Panc1 (cell line): ENCODE data around the gene PSRC1. TPM values are rescaled to one million over a fixed set of nuclear protein-coding genes. Genes with fewer than 3 reads are reported as not detected.

ENCODE experiments used
- ATAC-seq: fragments of 200-7000 bp; cut with Tn5 transposase; 2 replicates; pipeline ENCODE4 v1.9.1; 2020; ENCODE audit warnings: mild to moderate bottlenecking, moderate library complexity
- BruUV-seq: library from RNA; stranded (reverse); fragments of 400-500 nt; replicated peaks from 2 replicates; lab custom pipeline; 2021; lab: Mats Ljungman, UMichigan
- CTCF ChIA-PET: fragments of 300-600 bp; sonication (Branson Sonifier 250); formaldehyde crosslinking; loops from one replicate; lab custom pipeline; 2022; ENCODE audit warnings: antibody characterized with exemption; lab: Charles Lee
- POLR2A ChIA-PET: fragments of 300-600 bp; sonication (Branson Sonifier 250); formaldehyde crosslinking; loops from one replicate; lab custom pipeline; 2022; ENCODE audit warnings: antibody characterized with exemption; lab: Charles Lee
- DNase-seq: peaks from one replicate; pipeline ENCODE4 v3.0.0-alpha.2; 2010; ENCODE audit warnings: low read depth, low spot score
- H3K27ac ChIP-seq: 2 replicates; pipeline ENCODE4 v1.5.1; 2011; ENCODE audit warnings: mild to moderate bottlenecking, low read length, inconsistent platforms
- H3K27me3 ChIP-seq: fragments of 200-500 bp; sonication (Bioruptor generic); 2 replicates; pipeline ENCODE4 v1.6.0; 2014; ENCODE audit warnings: low read length, inconsistent platforms; ENCODE audit not compliant: control insufficient read depth, insufficient read depth
- H3K36me3 ChIP-seq: fragments of 200-500 bp; sonication (Bioruptor generic); 2 replicates; pipeline ENCODE4 v1.5.1; 2014; ENCODE audit warnings: inconsistent platforms, mild to moderate bottlenecking, low read length, moderate library complexity; ENCODE audit not compliant: control insufficient read depth, insufficient read depth
- H3K4me1 ChIP-seq: 2 replicates; pipeline ENCODE4 v1.5.1; 2011; ENCODE audit warnings: inconsistent platforms, mild to moderate bottlenecking, low read length, moderate library complexity; ENCODE audit not compliant: control insufficient read depth, insufficient read depth
- H3K4me3 ChIP-seq, 2 experiments: 2 replicates each; pipeline ENCODE4 v1.5.1; 2011 to 2012; ENCODE audit warnings: low read depth in 2 of 2, low read length in 2 of 2, mild to moderate bottlenecking in 2 of 2, inconsistent platforms in 1 of 2, moderate library complexity in 1 of 2
- H3K9me3 ChIP-seq: fragments of 200-500 bp; sonication (Bioruptor generic); 2 replicates; pipeline ENCODE4 v1.5.1; 2014; ENCODE audit warnings: low read depth, mild to moderate bottlenecking, inconsistent platforms, low read length, moderate library complexity; ENCODE audit not compliant: control insufficient read depth, insufficient read depth
- CTCF ChIP-seq: fragments of 450-650 bp; IDR thresholded peaks from 2 replicates; pipeline ENCODE4 v1.5.1; 2017; ENCODE audit warnings: mild to moderate bottlenecking
- POLR2AphosphoS5 ChIP-seq: IDR thresholded peaks from 2 replicates; pipeline ENCODE4 v1.6.1; 2012; ENCODE audit warnings: mild to moderate bottlenecking, low read depth, low read length, moderate library complexity
- REST ChIP-seq, 2 experiments: IDR thresholded peaks; 2 replicates each; pipeline ENCODE4 v1.6.1; 2011 to 2012; ENCODE audit warnings: low read depth in 2 of 2, control low read depth in 1 of 2, low read length in 1 of 2, mild to moderate bottlenecking in 1 of 2, moderate library complexity in 1 of 2; ENCODE audit not compliant: insufficient read depth in 1 of 2
- SIN3A ChIP-seq: IDR thresholded peaks from 2 replicates; pipeline ENCODE4 v1.6.1; 2012; ENCODE audit warnings: low read depth, mild to moderate bottlenecking, low read length, moderate library complexity, borderline replicate concordance; ENCODE audit not compliant: insufficient read depth
- TCF7L2 ChIP-seq: IDR thresholded peaks from 2 replicates; pipeline ENCODE4 v1.6.1; 2011; ENCODE audit warnings: mild to moderate bottlenecking, low read depth, low read length, inconsistent platforms
- in situ Hi-C: cut with HindIII; loops from 2 replicates; pipeline ENCODE4 v1.10.0; 2016; ENCODE audit warnings: low sequenced_read_pairs, low pct_unique_long_range_greater_than_20kb
- intact Hi-C: fragments of 100-400 bp; cut with micrococcal nuclease; formaldehyde crosslinking; loops from one replicate; pipeline ENCODE4 v1.10.0; 2022; ENCODE audit not compliant: unreplicated experiment
- total RNA-seq: library from RNA; stranded (reverse); gene quantifications from one replicate; pipeline ENCODE4 v1.2.1, GENCODE V29; 2021; ENCODE audit not compliant: unreplicated experiment

Gene PSRC1
- total RNA-seq, 1 experiment from 2014 or later, result 40.6 TPM

GRCh38 chr1:109251277-109252166 lies 31.4 kb downstream of the PSRC1 start:
- peaks cover 11% of the 10 kb centered on the region for H3K4me1 ChIP-seq
- no peak overlapping the region for H3K4me3 ChIP-seq
- intact Hi-C loops (no loop called here), in situ Hi-C loops (no loop called here)
- H3K27ac ChIP-seq, result no peak overlapping the region
- TF ChIP-seq POLR2AphosphoS5 (no peak), TCF7L2 (no peak), REST (IDR thresholded peaks at IDR 0.05; ENCODE audit: insufficient read depth in 1 of 2, low read depth in 2 of 2, low read length in 1 of 2) (no peak), SIN3A (no peak), CTCF (no peak)
- H3K36me3 ChIP-seq, result no peaks in the 10 kb centered on the region
- ChIA-PET POLR2A (no interaction called here), CTCF (no interaction called here)
- no peaks in the 10 kb centered on the region for H3K27me3 ChIP-seq
- BruUV-seq, result no TSS peak
- DNase-seq, result no peak
- no peaks in the 10 kb centered on the region for H3K9me3 ChIP-seq
- no peak for ATAC-seq

- intact Hi-C loops, result no loop called here
- no peak overlapping the region; a peak in 1 of 4 replicates for H3K4me3 ChIP-seq
Measured at GRCh38 chr1:109250454-109251276, 32.3 kb downstream of the PSRC1 start.

More at GRCh38 chr1:109250454-109251276, 32.3 kb downstream of the PSRC1 start:
- Histone ChIP-seq H3K27me3 (no peaks in the 10 kb centered on the region), H3K9me3 (no peaks in the 10 kb centered on the region), H3K4me1 (peaks cover 11% of the 10 kb centered on the region), H3K36me3 (no peaks in the 10 kb centered on the region), H3K27ac (no peak overlapping the region)
- in situ Hi-C loops, result no loop called here
- DNase-seq (no peak), ATAC-seq (no peak)
- ChIA-PET CTCF (no interaction called here), POLR2A (no interaction called here)
- no TSS peak for BruUV-seq
- TF ChIP-seq SIN3A (no peak), POLR2AphosphoS5 (no peak), REST (IDR thresholded peaks at IDR 0.05; ENCODE audit: insufficient read depth in 1 of 2, low read depth in 2 of 2, low read length in 1 of 2) (no peak), TCF7L2 (no peak), CTCF (no peak)
